Neutrophil (primary cell): Measurements from ENCODE around the gene BFSP1.

Experiments used
- H3K27ac ChIP-seq: fragments of 200-600 bp; sonication (generic); 2 replicates; pipeline ENCODE4 v1.5.1; 2016; ENCODE audit warnings: mild to moderate bottlenecking, moderate library complexity
- H3K27me3 ChIP-seq: fragments of 200-600 bp; sonication (generic); 2 replicates; pipeline ENCODE4 v1.6.0; 2016; ENCODE audit warnings: mild to moderate bottlenecking
- H3K36me3 ChIP-seq: fragments of 200-600 bp; sonication (generic); 2 replicates; pipeline ENCODE4 v1.5.1; 2017
- H3K4me1 ChIP-seq, 2 experiments: fragments of 200-600 bp in 1 of 2; sonication (generic) in 1 of 2; 1 replicate in 1 of 2; 2 replicates in 1 of 2; pipeline versions ENCODE4 v1.5.1 to v1.6.1; 2013 to 2016; ENCODE audit warnings: low read depth in 1 of 2, low read length in 1 of 2, mild to moderate bottlenecking in 1 of 2, moderate library complexity in 1 of 2; ENCODE audit not compliant: control insufficient read depth in 1 of 2, insufficient read depth in 1 of 2
- H3K4me3 ChIP-seq, 2 experiments: fragments of 200-600 bp in 1 of 2; sonication (generic) in 1 of 2; 1 replicate in 1 of 2; 2 replicates in 1 of 2; pipeline ENCODE4 v1.5.1; 2013 to 2016; ENCODE audit warnings: low read depth in 1 of 2, low read length in 1 of 2, mild to moderate bottlenecking in 1 of 2, moderate library complexity in 1 of 2
- H3K9me3 ChIP-seq: fragments of 200-600 bp; sonication (generic); 2 replicates; pipeline ENCODE4 v1.5.1; 2016
- CTCF ChIP-seq: fragments of 200-600 bp; sonication (generic); IDR thresholded peaks from 2 replicates; pipeline ENCODE4 v1.5.1; 2016; ENCODE audit warnings: antibody characterized with exemption

The BFSP1 gene

GRCh38 chr20:17541996-17542395 is 10.8 kb upstream of the BFSP1 start:
- H3K27me3 ChIP-seq = peaks cover 20% of the 10 kb centered on the region
- H3K27ac ChIP-seq = no peak overlapping the region
- no peak for TF ChIP-seq CTCF
- H3K4me3 ChIP-seq = no peak overlapping the region
- no peaks in the 10 kb centered on the region for H3K36me3 ChIP-seq
- H3K4me1 ChIP-seq = no peaks in the 10 kb centered on the region
- H3K9me3 ChIP-seq = no peaks in the 10 kb centered on the region

GRCh38 chr20:17541596-17541995 is 10.4 kb upstream of the BFSP1 start:
- no peak for TF ChIP-seq CTCF
- H3K27me3 ChIP-seq = peaks cover 20% of the 10 kb centered on the region
- H3K4me3 ChIP-seq = no peak overlapping the region
- no peaks in the 10 kb centered on the region for H3K9me3 ChIP-seq
- H3K27ac ChIP-seq = no peak overlapping the region
- no peaks in the 10 kb centered on the region for H3K4me1 ChIP-seq
- H3K36me3 ChIP-seq = no peaks in the 10 kb centered on the region

GRCh38 chr20:17538517-17539170 is 7.5 kb upstream of the BFSP1 start:
- H3K4me3 ChIP-seq = no peak overlapping the region
- no peaks in the 10 kb centered on the region for H3K4me1 ChIP-seq
- no peak overlapping the region for H3K27ac ChIP-seq
- no peaks in the 10 kb centered on the region for H3K36me3 ChIP-seq
- H3K9me3 ChIP-seq = no peaks in the 10 kb centered on the region
- TF ChIP-seq CTCF = no peak
- H3K27me3 ChIP-seq = peaks cover 5% of the 10 kb centered on the region

GRCh38 chr20:17537959-17538358 is 6.8 kb upstream of the BFSP1 start:
- Histone ChIP-seq H3K36me3 (no peaks in the 10 kb centered on the region), H3K27ac (no peak overlapping the region), H3K4me1 (no peaks in the 10 kb centered on the region), H3K27me3 (peaks cover 5% of the 10 kb centered on the region), H3K9me3 (no peaks in the 10 kb centered on the region), H3K4me3 (no peak overlapping the region)
- no peak for TF ChIP-seq CTCF

GRCh38 chr20:17536944-17537444 is 5.8 kb upstream of the BFSP1 start:
- TF ChIP-seq CTCF = no peak
- Histone ChIP-seq H3K4me1 (no peaks in the 10 kb centered on the region), H3K36me3 (no peaks in the 10 kb centered on the region), H3K4me3 (no peak overlapping the region), H3K27me3 (peaks cover 8% of the 10 kb centered on the region), H3K9me3 (no peaks in the 10 kb centered on the region), H3K27ac (no peak overlapping the region)
